ENCODE data around the gene ZYX.

ZYX gene

GRCh38 chr7:143362131-143363015 lies 18.8 kb upstream of the ZYX start, which contains the start of gene FAM131B:
FAM131B (minus strand) TSS chr7:143362713; CDS start chr7:143362603, 110 bp downstream.
- H2BK120ac ChIP-seq (ENCODE audit: low read depth, low read length) = peak within 1 kb of the TSS; percentile 48
- H4K91ac ChIP-seq (ENCODE audit: low read depth, low read length, poor library complexity) = peak within 1 kb of the TSS; percentile 13
- H3K4me2 ChIP-seq (ENCODE audit: insufficient read depth, low read length, poor library complexity, severe bottlenecking) = peak within 1 kb of the TSS; percentile 85
- H3K18ac ChIP-seq (ENCODE audit: low read length) = peak within 1 kb of the TSS; percentile 98
- H2BK12ac ChIP-seq (ENCODE audit: low read length) = peak within 1 kb of the TSS; percentile 87
- H3K4me3 ChIP-seq (ENCODE audit: low read length in 2 of 2) = peak within 1 kb of the TSS; percentile 92 to 100
- no peaks in the 10 kb centered on the region for H3K9me3 ChIP-seq (replicated peaks in 1 of 2; ENCODE audit: control insufficient read depth in 2 of 2, insufficient read depth in 1 of 2, low read depth in 1 of 2, low read length in 2 of 2)
- DNase-seq (ENCODE audit: low spot score) = peak; percentile 47
- H3K4ac ChIP-seq (ENCODE audit: low read length) = peak within 1 kb of the TSS; percentile 94
- H4K8ac ChIP-seq (ENCODE audit: low read depth, low read length) = no peak within 1 kb of the TSS
- H3K27ac ChIP-seq (replicated peaks; ENCODE audit: low read length) = peak within 1 kb of the TSS; percentile 80
- H3K4me1 ChIP-seq (ENCODE audit: control insufficient read depth in 2 of 2, insufficient read depth in 1 of 2, low read depth in 1 of 2, low read length in 2 of 2) = peaks cover 7 to 15% of the 10 kb centered on the region in 2 donors
- peak within 1 kb of the TSS; percentile 99 for H2AFZ ChIP-seq (ENCODE audit: low read length)
- no peaks in the 10 kb centered on the region for H3K79me1 ChIP-seq (ENCODE audit: low read depth, low read length)
- peak within 1 kb of the TSS; percentile 100 for H3K14ac ChIP-seq (ENCODE audit: low read length)
- H3K27me3 ChIP-seq (ENCODE audit: control insufficient read depth in 3 of 3, insufficient read depth in 3 of 3, low read depth in 1 of 3, low read length in 3 of 3) = peaks cover 0 to 10% (median 3%) of the 10 kb centered on the region in 3 experiments
- no CpG with 5 or more reads among the region's 112 CpGs for WGBS, 2 donors (ENCODE audit: extremely low coverage in 2 of 2, insufficient read length in 2 of 2, insufficient replicate concordance in 1 of 2)
- H3K36me3 ChIP-seq (replicated peaks in 1 of 2; ENCODE audit: control insufficient read depth in 2 of 2, insufficient read depth in 2 of 2, low read length in 2 of 2) = peaks cover 14 to 17% of the 10 kb centered on the region in 2 donors
- peak within 1 kb of the TSS; percentile 91 for H2BK5ac ChIP-seq (ENCODE audit: low read length)
- H3K9ac ChIP-seq (ENCODE audit: low read depth, low read length, poor library complexity) = peak within 1 kb of the TSS; percentile 96
- peak within 1 kb of the TSS; percentile 96 for H2AK5ac ChIP-seq (ENCODE audit: low read depth, low read length)
- peak within 1 kb of the TSS; percentile 87 for H3K23ac ChIP-seq (ENCODE audit: low read depth, low read length, poor library complexity)
- peak within 1 kb of the TSS; percentile 97 for H2BK15ac ChIP-seq (ENCODE audit: low read length)

- H4K8ac ChIP-seq (ENCODE audit: low read depth, low read length) = no peak overlapping the region
- peaks cover 7 to 15% of the 10 kb centered on the region in 2 donors for H3K4me1 ChIP-seq (ENCODE audit: control insufficient read depth in 2 of 2, insufficient read depth in 1 of 2, low read depth in 1 of 2, low read length in 2 of 2)
- peaks cover 9 to 13% of the 10 kb centered on the region in 2 donors for H3K36me3 ChIP-seq (replicated peaks in 1 of 2; ENCODE audit: control insufficient read depth in 2 of 2, insufficient read depth in 2 of 2, low read length in 2 of 2)
- H3K18ac ChIP-seq (ENCODE audit: low read length) = peak overlapping the region; percentile 84
- no peak overlapping the region for H2BK15ac ChIP-seq (ENCODE audit: low read length)
- H3K4me3 ChIP-seq (ENCODE audit: low read length in 2 of 2) = peak overlapping the region; percentile 82 to 92
- no peak overlapping the region for H4K91ac ChIP-seq (ENCODE audit: low read depth, low read length, poor library complexity)
- H3K9ac ChIP-seq (ENCODE audit: low read depth, low read length, poor library complexity) = no peak overlapping the region
- H2AK5ac ChIP-seq (ENCODE audit: low read depth, low read length) = peak overlapping the region; percentile 40
- H3K9me3 ChIP-seq (replicated peaks in 1 of 2; ENCODE audit: control insufficient read depth in 2 of 2, insufficient read depth in 1 of 2, low read depth in 1 of 2, low read length in 2 of 2) = no peaks in the 10 kb centered on the region
- no peaks in the 10 kb centered on the region for H3K79me1 ChIP-seq (ENCODE audit: low read depth, low read length)
- peak overlapping the region; percentile 99 for H2AFZ ChIP-seq (ENCODE audit: low read length)
- H3K4ac ChIP-seq (ENCODE audit: low read length) = no peak overlapping the region
- WGBS, 2 donors (ENCODE audit: extremely low coverage in 2 of 2, insufficient read length in 2 of 2, insufficient replicate concordance in 1 of 2) = no CpG with 5 or more reads among the region's 19 CpGs
- no peak overlapping the region for H3K14ac ChIP-seq (ENCODE audit: low read length)
- no peak overlapping the region for H2BK5ac ChIP-seq (ENCODE audit: low read length)
- DNase-seq (ENCODE audit: low spot score) = no peak
- H3K4me2 ChIP-seq (ENCODE audit: insufficient read depth, low read length, poor library complexity, severe bottlenecking) = peak overlapping the region; percentile 85
- no peak overlapping the region for H2BK12ac ChIP-seq (ENCODE audit: low read length)
- H3K27me3 ChIP-seq (ENCODE audit: control insufficient read depth in 3 of 3, insufficient read depth in 3 of 3, low read depth in 1 of 3, low read length in 3 of 3) = peaks cover 0 to 10% (median 3%) of the 10 kb centered on the region in 3 experiments
- H3K23ac ChIP-seq (ENCODE audit: low read depth, low read length, poor library complexity) = no peak overlapping the region
- no peak overlapping the region for H2BK120ac ChIP-seq (ENCODE audit: low read depth, low read length)
- no peak overlapping the region for H3K27ac ChIP-seq (replicated peaks; ENCODE audit: low read length)
Measured at GRCh38 chr7:143363016-143363937, 17.9 kb upstream of the ZYX start.

GRCh38 chr7:143367972-143368371 lies 13.2 kb upstream of the ZYX start:
- no peak overlapping the region for H2AK5ac ChIP-seq (ENCODE audit: low read depth, low read length)
- H3K9me3 ChIP-seq (replicated peaks in 1 of 2; ENCODE audit: control insufficient read depth in 2 of 2, insufficient read depth in 1 of 2, low read depth in 1 of 2, low read length in 2 of 2) = no peaks in the 10 kb centered on the region
- H3K14ac ChIP-seq (ENCODE audit: low read length) = no peak overlapping the region
- H3K36me3 ChIP-seq (replicated peaks in 1 of 2; ENCODE audit: control insufficient read depth in 2 of 2, insufficient read depth in 2 of 2, low read length in 2 of 2) = no peaks in the 10 kb centered on the region
- H3K79me1 ChIP-seq (ENCODE audit: low read depth, low read length) = no peaks in the 10 kb centered on the region
- H3K4me3 ChIP-seq (ENCODE audit: low read length in 2 of 2) = no peak overlapping the region
- H4K8ac ChIP-seq (ENCODE audit: low read depth, low read length) = no peak overlapping the region
- WGBS, 2 donors (ENCODE audit: extremely low coverage in 2 of 2, insufficient read length in 2 of 2, insufficient replicate concordance in 1 of 2) = no CpG with 5 or more reads among the region's 4 CpGs
- peaks cover 7 to 11% of the 10 kb centered on the region in 2 donors for H3K4me1 ChIP-seq (ENCODE audit: control insufficient read depth in 2 of 2, insufficient read depth in 1 of 2, low read depth in 1 of 2, low read length in 2 of 2)
- H2AFZ ChIP-seq (ENCODE audit: low read length) = no peak overlapping the region
- H3K9ac ChIP-seq (ENCODE audit: low read depth, low read length, poor library complexity) = no peak overlapping the region
- no peak overlapping the region for H2BK5ac ChIP-seq (ENCODE audit: low read length)
- no peak overlapping the region for H2BK12ac ChIP-seq (ENCODE audit: low read length)
- H3K4me2 ChIP-seq (ENCODE audit: insufficient read depth, low read length, poor library complexity, severe bottlenecking) = no peak overlapping the region
- H3K23ac ChIP-seq (ENCODE audit: low read depth, low read length, poor library complexity) = no peak overlapping the region
- H3K18ac ChIP-seq (ENCODE audit: low read length) = peak overlapping the region; percentile 63
- no peak for DNase-seq (ENCODE audit: low spot score)
- no peak overlapping the region for H3K4ac ChIP-seq (ENCODE audit: low read length)
- no peak overlapping the region for H2BK15ac ChIP-seq (ENCODE audit: low read length)
- H3K27ac ChIP-seq (replicated peaks; ENCODE audit: low read length) = no peak overlapping the region
- no peak overlapping the region for H4K91ac ChIP-seq (ENCODE audit: low read depth, low read length, poor library complexity)
- no peak overlapping the region for H2BK120ac ChIP-seq (ENCODE audit: low read depth, low read length)
- peaks cover 0 to 10% (median 3%) of the 10 kb centered on the region in 3 experiments for H3K27me3 ChIP-seq (ENCODE audit: control insufficient read depth in 3 of 3, insufficient read depth in 3 of 3, low read depth in 1 of 3, low read length in 3 of 3)

Data from neuronal stem cell (in vitro differentiated cells).